Measurements from ENCODE around the gene LPIN1.
"Not testable (repeated sequence)": the region's sequence is repeated elsewhere in the genome, so short reads cannot be mapped to it uniquely, and the experiment has no call there.

LPIN1 gene

DNA sequence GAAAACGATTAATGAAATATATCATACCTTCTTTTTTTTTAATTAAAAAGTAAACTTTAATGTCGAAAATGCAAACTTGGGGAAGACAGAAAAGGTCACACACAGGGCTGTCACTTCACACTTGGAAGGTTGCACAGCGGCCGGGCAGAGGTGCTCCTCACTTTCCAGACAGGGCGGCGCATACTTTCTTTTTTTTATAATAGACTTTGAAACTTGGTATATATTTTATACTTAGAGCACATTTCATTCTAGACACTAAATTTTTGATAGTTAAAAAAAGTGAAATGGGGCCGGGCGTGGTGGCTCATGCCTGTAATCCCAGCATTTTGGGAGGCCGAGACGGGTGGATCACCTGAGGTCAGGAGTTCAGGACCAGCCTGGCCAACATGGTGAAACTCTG, 66.9 kb downstream of the LPIN1 start:
- not testable (repeated sequence) for DNase-seq

DNA sequence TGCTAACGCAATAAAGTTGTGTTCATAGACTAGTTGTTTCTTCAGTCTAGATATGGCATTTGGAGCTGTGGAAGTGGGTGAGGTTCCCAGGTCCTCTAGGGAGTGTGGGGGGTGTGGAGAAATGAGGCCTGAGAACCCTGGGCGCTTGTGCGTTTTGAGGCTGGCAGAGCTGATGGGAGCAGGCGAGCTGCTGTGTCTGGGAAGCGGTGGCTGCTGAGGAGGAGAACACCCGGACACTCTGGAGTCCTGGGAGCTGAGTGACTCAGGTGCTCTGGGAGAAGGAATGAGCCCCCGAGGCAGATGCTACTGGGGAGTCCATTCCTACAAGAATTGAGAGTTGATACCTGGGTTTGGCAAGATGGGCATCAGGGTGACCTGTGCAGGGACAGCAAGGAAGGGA, 67.5 kb downstream of the LPIN1 start:
- no peak for DNase-seq

DNA sequence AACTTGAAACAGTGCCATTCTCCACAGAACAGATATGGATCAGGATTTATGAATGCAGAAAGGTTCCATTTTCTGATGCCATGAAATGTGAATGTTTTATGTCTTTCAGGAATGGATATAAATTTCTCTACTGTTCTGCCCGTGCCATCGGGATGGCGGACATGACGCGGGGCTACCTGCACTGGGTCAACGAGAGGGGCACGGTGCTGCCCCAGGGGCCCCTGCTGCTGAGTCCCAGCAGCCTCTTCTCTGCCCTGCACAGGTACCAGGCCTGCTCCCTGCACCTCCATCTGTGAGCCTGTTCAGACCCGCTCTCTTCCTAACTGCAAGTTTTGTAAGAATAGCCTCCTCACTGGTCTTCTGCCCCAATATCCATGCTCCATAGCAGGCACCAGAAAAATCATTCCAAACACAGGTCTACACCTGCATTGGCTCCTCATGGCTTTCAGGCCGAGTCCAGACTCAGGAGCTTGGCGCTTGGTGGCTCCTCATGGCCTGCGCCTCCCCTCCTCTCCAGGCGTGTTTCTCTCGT, 68.6 kb downstream of the LPIN1 start:
- no peak for DNase-seq

DNA sequence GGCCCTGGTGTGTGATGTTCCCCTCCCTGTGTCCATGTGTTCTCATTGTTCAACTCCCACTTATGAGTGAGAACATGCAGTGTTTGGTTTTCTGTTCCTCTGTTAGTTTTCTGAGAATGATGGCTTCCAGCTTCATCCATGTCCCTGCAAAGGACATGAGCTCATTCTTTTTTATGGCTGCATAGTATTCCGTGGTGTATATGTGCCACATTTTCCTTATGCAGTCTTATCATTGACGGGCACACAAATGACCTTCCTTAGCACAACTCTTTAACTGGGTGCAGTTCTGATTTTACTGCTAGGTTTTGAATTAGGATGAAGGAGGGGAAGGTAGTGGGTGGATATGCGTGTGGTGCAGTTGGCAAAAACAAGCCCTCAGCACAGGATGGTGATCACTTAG, 70.5 kb downstream of the LPIN1 start:
- not testable (repeated sequence) for DNase-seq

DNA sequence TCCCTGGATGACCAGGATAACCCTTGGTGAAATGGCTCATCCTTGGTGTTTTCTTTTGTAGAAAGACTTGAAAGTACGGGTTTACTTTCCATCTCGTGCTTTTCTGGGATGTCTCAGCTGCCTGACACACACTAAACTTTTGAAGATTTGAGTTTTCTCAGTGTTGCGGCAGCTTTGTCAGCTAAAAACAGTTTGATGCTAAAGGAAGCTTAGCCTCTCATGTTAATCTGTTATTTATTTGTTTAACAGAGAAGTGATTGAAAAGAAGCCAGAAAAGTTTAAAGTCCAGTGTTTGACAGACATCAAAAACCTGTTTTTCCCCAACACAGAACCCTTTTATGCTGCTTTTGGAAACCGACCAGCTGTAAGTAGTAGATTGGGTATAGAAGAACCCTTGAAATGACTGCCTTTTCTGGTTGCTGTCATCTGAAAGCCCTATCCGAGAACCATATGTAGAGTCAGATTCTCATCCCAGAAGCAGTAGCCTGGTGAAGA, 72.8 kb downstream of the LPIN1 start:
- no peak for DNase-seq

DNA sequence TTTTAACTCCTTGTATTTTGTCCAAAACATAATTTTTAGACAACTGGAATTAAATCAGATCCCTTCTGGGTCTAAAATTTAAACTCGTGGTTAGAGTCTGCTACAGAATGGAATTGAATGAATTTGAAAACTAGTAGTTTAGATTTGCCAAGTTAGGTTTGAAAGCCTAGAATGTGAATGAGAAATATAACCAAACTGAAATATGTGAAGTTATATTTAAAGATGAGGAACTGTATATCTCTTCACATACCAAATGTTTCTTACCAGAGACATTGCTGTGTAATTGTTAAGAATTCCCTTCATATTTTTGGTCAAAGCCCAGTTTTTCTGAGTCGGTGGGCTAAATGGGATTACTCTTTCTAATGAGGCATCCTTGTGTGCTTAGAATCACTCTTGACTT, 74.2 kb downstream of the LPIN1 start:
- DNase-seq, result peak; percentile 33

DNA sequence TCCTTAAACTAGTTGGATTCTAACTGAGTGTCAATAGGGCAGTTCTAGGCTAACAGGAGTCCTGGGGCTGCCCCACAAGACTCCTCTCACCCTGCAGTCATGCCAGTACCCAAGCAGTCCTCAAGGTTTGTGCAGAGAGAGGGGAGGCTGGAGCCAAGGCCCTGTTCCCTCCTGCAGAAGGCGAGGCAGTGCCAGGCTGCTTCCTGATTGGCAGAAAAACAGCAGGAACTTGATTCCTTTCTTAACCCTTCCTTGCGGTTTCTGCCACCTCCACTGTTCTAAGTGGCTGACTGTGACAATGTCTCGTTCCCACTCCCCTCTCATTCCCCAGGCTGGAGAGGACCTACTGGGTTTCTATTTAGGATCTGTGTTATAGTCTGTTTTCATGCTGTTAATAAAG, 75.3 kb downstream of the LPIN1 start:
- DNase-seq, result no peak

DNA sequence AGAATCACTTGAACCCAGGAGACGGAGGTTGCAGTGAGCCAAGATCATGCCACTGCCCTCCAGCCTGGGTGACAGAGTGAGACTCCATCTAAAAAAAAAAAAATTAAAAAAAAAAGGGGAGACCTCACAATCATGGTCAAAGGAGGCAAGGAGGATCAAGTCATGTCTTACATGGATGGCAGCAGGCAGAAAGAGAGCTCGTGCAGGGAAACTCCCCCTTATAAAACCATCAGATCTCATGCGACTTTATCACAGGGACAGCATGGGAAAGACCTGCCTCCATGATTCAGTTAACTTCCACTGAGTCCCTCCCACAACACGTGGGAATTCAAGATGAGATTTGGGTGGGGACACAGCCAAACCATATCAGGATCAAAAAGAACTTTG, 75.9 kb downstream of the LPIN1 start:
- not testable (repeated sequence) for DNase-seq

DNA sequence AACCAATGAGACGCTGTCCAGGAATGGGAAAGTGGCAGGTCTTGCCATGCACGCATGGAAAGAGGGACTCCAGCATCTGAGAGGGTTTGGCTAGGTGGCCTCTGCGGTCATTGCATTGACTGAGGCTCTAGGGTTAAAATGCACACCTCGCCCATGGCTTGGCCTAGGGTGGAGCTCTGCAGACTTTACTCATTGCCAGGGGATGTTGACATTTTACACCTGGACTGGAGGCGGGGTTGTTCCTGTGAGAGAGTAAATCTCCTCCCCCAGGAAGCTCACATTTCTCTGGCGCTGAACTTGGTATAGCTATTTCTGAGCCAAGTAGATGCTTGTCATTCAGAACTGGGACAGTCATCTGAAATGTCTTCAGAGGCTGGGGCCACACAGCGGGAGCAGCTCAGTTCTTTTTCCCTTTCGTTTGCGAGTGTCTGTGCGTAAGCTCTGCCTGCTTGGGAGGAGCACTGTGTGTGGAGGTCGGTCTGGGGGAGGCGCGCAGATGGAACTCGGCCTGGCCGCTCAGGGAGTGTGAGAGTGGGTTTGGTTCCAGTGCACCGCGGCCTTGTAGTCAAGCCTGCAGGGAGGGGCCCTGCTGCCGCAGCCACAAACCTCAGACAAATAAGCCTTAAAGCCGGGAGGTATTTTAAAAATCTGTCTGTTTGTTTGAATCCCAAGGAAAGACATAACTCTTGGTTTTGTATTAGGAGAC, 76.5 kb downstream of the LPIN1 start:
- peak; percentile 53 for DNase-seq

DNA sequence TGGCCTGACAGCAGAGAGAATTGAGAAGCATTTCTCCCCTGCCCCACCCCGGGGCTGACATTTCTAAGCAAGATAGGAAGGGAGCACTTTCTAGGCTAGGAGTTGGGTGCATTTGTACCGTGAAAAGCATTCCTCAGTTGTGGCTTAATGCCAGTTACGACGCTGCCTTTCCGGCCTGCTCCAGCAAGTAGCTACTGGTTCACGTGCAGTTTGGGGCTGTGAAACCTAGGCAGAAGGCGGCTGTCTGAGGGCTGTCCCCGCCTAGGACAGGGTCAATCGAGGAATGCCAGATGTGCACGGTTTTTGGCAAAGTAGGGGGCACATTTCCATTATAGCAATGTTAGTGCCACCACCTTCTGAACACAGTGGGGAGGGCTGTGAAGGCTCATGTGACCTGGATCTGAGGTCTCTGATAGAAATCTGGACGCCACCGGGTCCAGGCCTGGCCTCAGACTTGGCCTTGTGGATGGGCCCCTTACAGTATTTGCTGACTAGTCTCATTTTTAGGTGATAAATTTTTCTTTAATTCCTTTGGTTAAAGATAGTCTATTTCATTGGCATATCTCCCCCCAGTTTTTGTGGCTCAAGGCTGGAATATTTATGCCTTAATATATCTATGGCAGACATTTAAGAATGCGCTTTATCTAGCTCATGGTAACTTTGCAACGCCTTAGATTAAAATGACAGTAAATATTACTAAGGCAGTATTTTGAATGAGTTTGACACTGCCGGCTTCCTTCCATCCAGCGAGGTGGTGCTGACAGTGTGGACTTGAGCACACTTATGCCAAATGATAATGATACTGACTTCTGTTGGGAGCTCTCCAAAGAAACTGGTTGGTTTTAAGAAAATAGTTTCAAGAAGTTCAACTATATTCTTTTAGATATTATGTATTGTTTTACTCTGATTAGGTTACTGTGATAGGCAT, 78.7 kb downstream of the LPIN1 start:
- no peak for DNase-seq

DNA sequence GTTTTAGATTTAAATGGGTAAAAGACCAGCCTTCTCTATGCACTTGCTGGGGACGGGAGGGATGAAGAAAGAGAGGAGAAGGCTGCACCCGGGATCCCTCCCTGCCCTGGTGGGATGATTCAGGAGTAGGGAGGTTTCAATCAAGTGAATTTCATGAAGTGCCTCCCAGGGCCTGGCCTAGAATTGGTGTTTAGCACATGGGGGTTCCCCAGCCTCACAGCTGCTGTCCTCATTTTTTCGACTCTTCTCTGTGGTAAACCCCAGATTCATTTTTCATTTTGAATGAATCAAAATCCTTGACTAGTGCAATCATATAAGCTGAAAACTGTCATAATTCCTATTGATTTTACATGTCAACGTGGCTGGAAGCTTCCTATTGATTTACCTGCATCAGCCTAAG, 81.1 kb downstream of the LPIN1 start:
- no peak for DNase-seq

DNA sequence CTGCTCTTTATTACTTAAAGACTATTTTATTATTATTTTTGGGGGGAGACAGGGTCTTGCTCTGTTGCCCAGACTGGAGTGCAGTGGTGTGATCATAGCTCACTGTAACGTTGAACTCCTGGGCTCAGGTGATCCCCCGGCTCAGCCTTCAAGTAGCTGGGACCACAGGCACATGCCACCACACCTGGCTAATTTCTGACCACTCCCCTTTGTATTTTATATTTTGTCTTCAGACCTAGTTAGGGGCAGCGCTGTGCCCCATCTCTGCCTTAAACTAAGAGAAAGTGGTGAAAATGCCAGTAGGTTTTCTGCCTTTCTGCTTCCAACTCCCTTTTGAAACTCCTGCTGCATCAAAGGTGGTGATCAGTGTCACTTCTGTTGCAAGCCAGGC, 82.5 kb downstream of the LPIN1 start:
- no peak for DNase-seq

DNA sequence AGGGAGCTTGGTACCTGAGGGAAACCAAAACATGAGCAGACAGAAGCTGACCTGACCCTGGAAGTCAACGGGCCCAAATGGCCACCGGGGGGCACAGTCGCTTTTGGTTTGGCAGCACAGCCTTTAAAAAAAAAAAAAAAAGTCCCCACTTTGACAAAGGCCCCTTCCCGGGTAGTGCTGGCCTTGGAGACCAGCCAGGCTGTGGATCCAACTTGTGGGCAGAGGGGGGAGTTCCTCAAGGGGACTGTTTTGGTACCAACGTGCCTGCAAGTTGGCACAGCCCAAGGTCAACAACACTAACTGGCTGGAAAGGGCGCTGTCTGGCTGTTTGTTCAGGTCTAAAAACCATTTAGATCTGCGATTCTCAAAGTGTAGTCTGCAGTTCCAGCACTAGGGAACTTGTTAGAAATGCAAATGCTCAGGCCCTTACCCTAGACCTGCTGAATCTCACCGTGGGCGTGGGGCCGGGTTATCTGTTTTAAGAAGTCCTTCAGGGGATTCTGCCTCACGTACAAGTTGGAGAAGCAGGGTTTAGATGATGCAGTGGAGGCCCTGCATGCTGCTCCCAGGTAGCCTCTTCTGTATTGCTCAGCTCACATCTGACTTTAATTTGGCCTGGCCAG, 83.0 kb downstream of the LPIN1 start:
- DNase-seq, result peak; percentile 70

DNA sequence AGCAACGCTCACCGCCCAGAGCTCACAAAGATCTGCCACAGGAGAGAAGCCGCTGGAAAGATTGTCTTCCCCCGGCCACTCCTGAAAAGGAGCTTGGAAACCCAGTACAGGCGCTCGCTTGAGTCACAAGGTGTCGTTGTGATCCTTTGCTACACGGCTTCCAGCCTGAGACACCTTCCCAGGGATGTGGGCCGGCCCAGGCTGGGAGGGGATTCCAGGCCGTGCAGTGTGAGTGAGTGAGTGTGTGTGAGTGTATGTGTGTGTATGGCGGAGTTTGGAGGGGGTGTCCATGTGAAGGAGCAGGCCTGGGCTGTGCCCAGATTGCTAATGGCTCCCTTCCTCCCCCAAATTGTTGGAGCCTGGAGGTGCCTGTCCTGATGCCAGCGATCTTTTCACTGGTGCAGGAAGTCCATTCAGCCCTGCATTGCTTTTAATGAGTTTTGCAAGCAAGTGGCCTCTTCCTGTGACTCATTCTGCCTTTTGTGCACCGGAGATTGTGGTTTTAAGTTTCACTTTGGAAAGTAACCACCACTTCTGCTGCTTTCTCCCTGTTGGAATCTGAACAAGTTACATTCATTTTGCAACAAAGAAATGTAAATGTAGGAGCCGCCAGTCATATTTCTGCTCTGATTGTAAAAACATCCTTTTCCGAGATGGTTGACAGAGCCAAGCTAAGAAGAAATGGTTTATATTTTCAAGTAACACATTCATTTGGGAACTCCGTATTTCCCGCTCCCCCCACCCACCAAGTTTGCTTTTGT, 83.7 kb downstream of the LPIN1 start:
- peak; percentile 97 for DNase-seq

DNA sequence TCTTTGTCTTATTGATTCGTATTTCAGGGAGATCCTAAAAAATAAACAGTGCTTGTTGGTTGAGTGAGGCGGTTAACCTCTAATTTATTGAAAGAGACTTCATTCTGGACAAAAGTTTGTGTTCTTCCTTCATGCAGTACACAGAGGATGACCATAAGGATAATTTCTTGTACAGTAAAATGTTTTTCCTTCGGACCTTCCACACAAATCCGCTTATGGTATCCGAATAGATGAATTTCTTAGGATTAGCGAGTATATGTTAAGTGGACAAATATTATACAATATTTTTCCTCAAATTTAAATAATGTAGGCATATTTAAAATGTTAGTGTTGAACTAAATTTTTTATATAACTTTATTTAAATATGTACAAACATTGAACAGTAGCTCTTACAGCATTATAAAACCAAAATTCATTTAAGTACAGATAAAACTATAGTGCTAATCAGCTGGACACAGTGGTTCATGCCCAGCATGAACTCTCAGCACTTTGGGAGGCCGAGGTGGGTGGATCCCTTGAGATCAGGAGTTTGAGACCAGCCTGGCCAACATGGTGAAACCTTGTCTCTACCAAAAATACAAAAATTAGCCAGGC, 84.4 kb downstream of the LPIN1 start:
- no peak for DNase-seq

DNA sequence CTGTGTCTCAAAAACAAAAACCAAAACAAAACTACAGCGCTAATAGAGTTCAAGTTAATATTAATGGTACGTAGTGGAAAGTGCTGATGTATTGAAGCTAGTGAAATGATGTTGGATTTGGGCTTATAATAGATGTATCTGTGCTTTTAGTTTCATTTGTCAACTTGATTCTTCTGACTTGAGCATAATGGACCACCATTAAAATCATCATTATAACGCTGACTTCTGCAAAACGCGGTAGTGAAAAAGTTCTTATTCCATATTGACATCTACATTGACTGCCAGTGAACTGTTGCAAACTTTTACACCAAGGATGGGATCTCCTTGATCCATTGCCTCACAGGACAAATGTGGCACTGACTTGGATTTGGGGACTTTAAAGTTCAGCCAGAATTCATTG, 85.0 kb downstream of the LPIN1 start:
- no peak for DNase-seq

DNA sequence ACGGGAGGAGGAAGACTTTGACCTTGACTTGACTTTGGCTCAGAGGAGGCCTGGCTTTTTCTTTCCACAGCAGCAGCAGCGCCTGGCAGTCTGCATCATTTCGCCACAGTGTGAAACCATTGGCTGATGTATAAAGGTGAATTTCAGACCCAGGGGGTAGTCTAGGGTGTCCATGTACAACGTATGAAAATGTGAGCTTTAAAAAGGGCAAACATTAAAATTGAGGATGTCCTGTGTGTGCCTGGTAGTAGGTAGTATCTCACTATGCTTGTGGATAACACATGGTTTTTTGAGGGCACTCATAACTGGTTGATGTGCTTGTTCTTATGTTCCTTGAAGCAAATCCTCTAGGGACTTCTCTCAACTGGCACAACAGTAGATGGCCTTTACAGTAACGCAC, 86.1 kb downstream of the LPIN1 start:
- no peak for DNase-seq

DNA sequence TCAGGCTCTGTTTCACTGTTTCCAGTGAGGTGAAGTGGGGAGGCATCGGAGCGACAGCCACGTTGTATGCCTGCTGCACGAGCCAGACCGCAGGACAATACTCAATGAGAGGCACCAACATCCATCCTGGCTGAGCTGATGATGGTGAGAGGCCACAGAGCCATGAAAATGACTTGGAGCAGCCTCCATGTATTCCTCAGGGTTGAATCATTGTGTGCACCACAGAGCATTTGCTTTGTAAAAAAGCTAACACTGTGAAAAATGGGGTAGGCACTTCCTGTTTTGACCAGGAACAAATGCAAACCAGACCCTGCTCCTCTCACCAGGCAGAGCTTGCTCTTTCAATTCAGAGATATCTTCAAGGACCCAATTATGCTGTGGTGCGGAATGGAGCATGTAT, 87.2 kb downstream of the LPIN1 start:
- peak; percentile 94 for DNase-seq

DNA sequence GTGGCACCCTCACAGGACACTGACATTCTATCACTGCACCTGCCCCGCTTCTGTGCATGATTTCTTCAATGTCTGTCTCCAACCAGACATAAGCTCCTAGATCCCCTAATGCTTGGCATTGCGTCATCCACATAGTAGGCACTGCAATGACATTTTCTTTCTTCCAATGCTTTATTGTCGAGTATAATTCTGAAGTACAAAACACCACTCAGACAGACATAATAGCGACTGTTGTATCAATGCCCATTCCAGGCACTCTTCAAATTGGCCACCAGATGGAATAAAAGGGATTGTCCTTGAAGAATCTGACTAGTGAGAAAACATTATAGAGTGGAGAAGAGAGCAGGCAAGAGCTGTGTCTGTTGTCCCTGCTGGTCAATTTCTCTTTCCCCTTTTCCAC, 89.0 kb downstream of the LPIN1 start:
- no peak for DNase-seq

DNA sequence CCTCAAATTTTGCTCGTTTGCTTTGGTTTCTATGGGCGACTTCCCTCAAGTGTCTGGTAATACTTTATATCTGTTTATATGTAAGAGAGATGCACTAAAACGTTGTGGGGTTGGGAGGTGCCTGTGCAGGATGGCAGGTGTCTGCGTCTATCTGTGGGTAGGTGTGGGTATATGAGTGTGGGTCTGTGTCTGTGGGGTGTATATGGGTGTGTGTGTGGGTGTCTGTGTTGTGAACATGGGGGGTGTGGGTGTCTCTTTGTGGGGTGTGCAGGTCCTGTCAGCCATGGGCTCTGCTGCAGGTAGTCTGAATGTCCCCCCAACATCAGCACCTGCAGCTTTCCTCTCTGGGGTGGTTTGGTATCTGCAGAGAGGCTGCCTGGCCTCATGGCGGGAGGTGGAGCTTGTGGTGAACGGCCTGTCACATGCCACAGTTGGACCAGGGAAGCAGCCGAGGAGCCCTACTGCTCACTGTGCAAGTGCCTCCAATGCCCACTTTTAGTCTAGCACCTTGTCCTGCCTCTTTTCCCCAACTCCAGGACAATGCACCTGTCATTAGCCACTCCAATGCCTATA, 90.3 kb downstream of the LPIN1 start:
- DNase-seq, result no peak

DNA sequence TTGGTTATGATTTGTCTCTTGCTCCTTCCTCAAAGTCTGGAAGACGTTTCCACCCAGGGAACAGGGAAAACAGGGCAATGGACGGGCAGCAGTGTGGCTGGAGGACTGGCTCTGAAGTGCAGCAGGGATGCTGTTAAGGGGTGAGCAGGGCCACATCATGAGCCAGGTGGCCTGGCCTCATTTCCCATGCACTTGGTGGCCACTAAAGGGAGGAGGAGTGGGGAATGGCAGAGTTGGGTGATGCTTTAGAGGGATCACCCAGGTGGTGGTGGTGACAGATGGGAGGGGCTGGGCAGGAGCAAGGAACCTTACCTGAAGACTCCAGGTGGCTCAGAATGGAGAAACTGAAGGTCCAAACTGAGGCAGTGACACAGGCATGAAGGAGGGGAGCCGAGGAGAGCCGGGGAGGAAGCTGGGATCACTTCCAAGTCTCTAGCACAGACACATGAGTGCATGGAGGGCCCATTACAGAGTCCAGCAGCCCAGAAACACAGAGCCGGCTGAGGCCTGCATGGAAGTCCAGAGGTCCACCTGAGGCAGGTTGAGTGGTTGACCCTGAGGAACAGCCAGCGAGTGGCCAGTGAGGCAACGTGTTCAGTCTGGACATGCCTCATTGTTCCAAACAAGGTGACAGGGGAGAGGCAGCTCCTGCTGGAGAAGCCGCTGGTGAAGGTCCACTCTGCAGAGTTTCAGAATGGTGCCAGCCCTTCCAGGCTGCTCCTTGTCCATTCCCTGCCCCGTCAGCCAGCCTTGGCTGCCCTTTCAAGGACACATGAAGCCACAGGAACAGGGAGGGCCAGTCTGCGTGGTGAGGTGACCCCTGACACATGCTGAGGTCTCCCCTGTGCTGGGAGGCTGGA, 91.7 kb downstream of the LPIN1 start:
- DNase-seq, result no peak
